Measurements from ENCODE around the gene GRIPAP1.

- TF ChIP-seq CTCF (IDR thresholded peaks at IDR 0.05; ENCODE audit: insufficient read depth, low read length) = no peak
- TF ChIP-seq REST (IDR thresholded peaks at IDR 0.05; ENCODE audit: insufficient replicate concordance, low read depth) = no peak
- TF ChIP-seq SPI1 (IDR thresholded peaks at IDR 0.05; ENCODE audit: borderline replicate concordance, low read depth) = peak; percentile 20; the same call in 1 of the 2 replicates
Observed at GRCh38 chrX:49039598-49040375, 37.7 kb upstream of the GRIPAP1 start.
